Large intestine (tissue), 12 donors: ENCODE measurements around the gene RYK. TPM values are rescaled to one million over a fixed set of nuclear protein-coding genes. Genes with fewer than 3 reads are reported as not detected.
A peak's percentile ranks its signal among the peaks of the same experiment; 100 is the strongest.

Source experiments
- DNase-seq, 2 donors: peaks; one replicate each; pipeline versions ENCODE4 v3.0.0 to v3.0.0-alpha.2; 2013
- H3K27ac ChIP-seq: one replicate; pipeline ENCODE4 v1.5.1; 2013; ENCODE audit warnings: low read length
- H3K27me3 ChIP-seq: 2 replicates; pipeline ENCODE4 v1.6.1; 2013; ENCODE audit warnings: low read length; ENCODE audit not compliant: control insufficient read depth, insufficient read depth
- H3K36me3 ChIP-seq: 2 replicates; pipeline ENCODE4 v1.6.1; 2013; ENCODE audit warnings: low read length; ENCODE audit not compliant: control insufficient read depth, insufficient read depth
- H3K4me1 ChIP-seq: one replicate; pipeline ENCODE4 v1.6.1; 2013; ENCODE audit warnings: low read length; ENCODE audit not compliant: control insufficient read depth, insufficient read depth
- H3K4me3 ChIP-seq: one replicate; pipeline ENCODE4 v1.5.1; 2013; ENCODE audit warnings: low read length
- H3K9me3 ChIP-seq: one replicate; pipeline ENCODE4 v1.6.1; 2013; ENCODE audit warnings: mild to moderate bottlenecking, low read depth, low read length, moderate library complexity; ENCODE audit not compliant: control insufficient read depth
- WGBS: methylation state at CpG from one replicate; pipeline ENCODE4 v1.1.5; 2013; ENCODE audit warnings: low lambda C conversion rate; ENCODE audit not compliant: insufficient coverage; 5-methylcytosine and 5-hydroxymethylcytosine counted together
- long read RNA-seq, 11 donors: transcript quantifications; one replicate each; lab custom pipeline, GENCODE V29; 2026
- polyA plus RNA-seq: library from polyadenylated mRNA; unstranded; fragments of 120-200 nt; gene quantifications from one replicate; pipeline ENCODE4 v1.2.1, GENCODE V29; 2013

RYK gene
- 55.7 TPM for polyA plus RNA-seq
- long read RNA-seq, donor 1, partial matches to known transcripts: 0 of 3 reads
- long read RNA-seq, donor 1, other reads (novel, unspliced or antisense): 0 of 3 reads
- long read RNA-seq, donor 2, full-length matches to known transcripts: 7 of 7 reads
- long read RNA-seq, donor 2, partial matches to known transcripts: 0 of 7 reads
- long read RNA-seq, donor 2, other reads (novel, unspliced or antisense): 0 of 7 reads
- long read RNA-seq, donor 3: 0 reads
- long read RNA-seq, donor 4: 0 reads
- long read RNA-seq, donor 5, full-length matches to known transcripts: 3 of 3 reads
- long read RNA-seq, donor 5, partial matches to known transcripts: 0 of 3 reads
- long read RNA-seq, donor 5, other reads (novel, unspliced or antisense): 0 of 3 reads
- long read RNA-seq, donor 6, full-length matches to known transcripts: 7 of 7 reads
- long read RNA-seq, donor 6, partial matches to known transcripts: 0 of 7 reads
- long read RNA-seq, donor 6, other reads (novel, unspliced or antisense): 0 of 7 reads
- long read RNA-seq, donor 7, full-length matches to known transcripts: 3 of 3 reads
- long read RNA-seq, donor 7, partial matches to known transcripts: 0 of 3 reads
- long read RNA-seq, donor 7, other reads (novel, unspliced or antisense): 0 of 3 reads
- long read RNA-seq, donor 8, partial matches to known transcripts: 0 of 4 reads
- long read RNA-seq, donor 8, other reads (novel, unspliced or antisense): 0 of 4 reads
- long read RNA-seq, donor 9, partial matches to known transcripts: 6 of 13 reads
- long read RNA-seq, donor 9, other reads (novel, unspliced or antisense): 0 of 13 reads
- long read RNA-seq, donor 10, full-length matches to known transcripts: 10 of 10 reads
- long read RNA-seq, donor 10, partial matches to known transcripts: 0 of 10 reads
- long read RNA-seq, donor 10, other reads (novel, unspliced or antisense): 0 of 10 reads
- long read RNA-seq, donor 11, partial matches to known transcripts: 0 of 5 reads
- long read RNA-seq, donor 11, other reads (novel, unspliced or antisense): 0 of 5 reads

GRCh38 chr3:134250717-134251220 lies at the start of gene RYK:
RYK (minus strand) TSS chr3:134250859; CDS start chr3:134250654, 205 bp downstream.
- Histone ChIP-seq H3K27ac (peak within 1 kb of the TSS; percentile 87), H3K9me3 (peaks cover 2% of the 10 kb centered on the region), H3K4me3 (peak within 1 kb of the TSS; percentile 76), H3K27me3 (peaks cover 2% of the 10 kb centered on the region), H3K4me1 (peaks cover 2% of the 10 kb centered on the region), H3K36me3 (no peaks in the 10 kb centered on the region)
- WGBS: 0% methylated on average over 1 of the region's 59 CpGs
- DNase-seq: peak; percentile 72 to 91

GRCh38 chr3:134299888-134300206 lies 49.2 kb upstream of the RYK start:
- no peaks in the 10 kb centered on the region for H3K4me1 ChIP-seq
- no peaks in the 10 kb centered on the region for H3K9me3 ChIP-seq
- H3K36me3 ChIP-seq: no peaks in the 10 kb centered on the region
- no peak overlapping the region for H3K27ac ChIP-seq
- no CpG with 5 or more reads among the region's 1 CpG for WGBS
- DNase-seq: no peak
- H3K27me3 ChIP-seq: no peaks in the 10 kb centered on the region
- no peak overlapping the region for H3K4me3 ChIP-seq

GRCh38 chr3:134299185-134299887 lies 48.7 kb upstream of the RYK start:
- H3K4me1 ChIP-seq: no peaks in the 10 kb centered on the region
- no peaks in the 10 kb centered on the region for H3K27me3 ChIP-seq
- H3K4me3 ChIP-seq: no peak overlapping the region
- H3K27ac ChIP-seq: no peak overlapping the region
- 86% methylated on average over 1 of the region's 4 CpGs for WGBS
- no peaks in the 10 kb centered on the region for H3K9me3 ChIP-seq
- no peaks in the 10 kb centered on the region for H3K36me3 ChIP-seq
- peak in 1 of 2 donors; percentile 38 for DNase-seq

GRCh38 chr3:134298249-134298648 lies 47.6 kb upstream of the RYK start:
- Histone ChIP-seq H3K9me3 (no peaks in the 10 kb centered on the region), H3K27me3 (no peaks in the 10 kb centered on the region), H3K27ac (no peak overlapping the region), H3K4me3 (no peak overlapping the region), H3K4me1 (no peaks in the 10 kb centered on the region), H3K36me3 (no peaks in the 10 kb centered on the region)
- no CpG with 5 or more reads among the region's 2 CpGs for WGBS
- no peak for DNase-seq

- Histone ChIP-seq H3K27ac (no peak overlapping the region), H3K27me3 (no peaks in the 10 kb centered on the region)
- DNase-seq: no peak
These were observed 46.0 kb upstream of the RYK start for GRCh38 chr3:134296616-134297015.

GRCh38 chr3:134295930-134296329 lies 45.3 kb upstream of the RYK start:
- no peaks in the 10 kb centered on the region for H3K9me3 ChIP-seq
- no CpG with 5 or more reads among the region's 1 CpG for WGBS

More at GRCh38 chr3:134296616-134297015, 46.0 kb upstream of the RYK start:
- Histone ChIP-seq H3K9me3 (no peaks in the 10 kb centered on the region), H3K4me3 (no peak overlapping the region), H3K36me3 (no peaks in the 10 kb centered on the region), H3K4me1 (no peaks in the 10 kb centered on the region)

GRCh38 chr3:134294302-134295280 lies 43.9 kb upstream of the RYK start:
- DNase-seq: no peak
- Histone ChIP-seq H3K36me3 (no peaks in the 10 kb centered on the region), H3K27ac (no peak overlapping the region), H3K4me1 (no peaks in the 10 kb centered on the region), H3K27me3 (no peaks in the 10 kb centered on the region), H3K4me3 (no peak overlapping the region), H3K9me3 (no peaks in the 10 kb centered on the region)
- WGBS: 80% methylated on average over 1 of the region's 5 CpGs

More at GRCh38 chr3:134295930-134296329, 45.3 kb upstream of the RYK start:
- no peak overlapping the region for H3K27ac ChIP-seq
- H3K4me3 ChIP-seq: no peak overlapping the region
- no peaks in the 10 kb centered on the region for H3K4me1 ChIP-seq
- DNase-seq: no peak
- H3K27me3 ChIP-seq: no peaks in the 10 kb centered on the region
- no peaks in the 10 kb centered on the region for H3K36me3 ChIP-seq

- WGBS: 83% methylated on average over 1 of the region's 4 CpGs
- DNase-seq: no peak
- Histone ChIP-seq H3K36me3 (no peaks in the 10 kb centered on the region), H3K4me3 (no peak overlapping the region), H3K9me3 (no peaks in the 10 kb centered on the region), H3K27me3 (no peaks in the 10 kb centered on the region), H3K27ac (no peak overlapping the region), H3K4me1 (no peaks in the 10 kb centered on the region)
These were observed 40.9 kb upstream of the RYK start for GRCh38 chr3:134291319-134292254.

- no peak for DNase-seq
- no peaks in the 10 kb centered on the region for H3K27me3 ChIP-seq
- H3K27ac ChIP-seq: no peak overlapping the region
These were observed 36.9 kb upstream of the RYK start for GRCh38 chr3:134287512-134287911.

More at GRCh38 chr3:134287512-134287911, 36.9 kb upstream of the RYK start:
- Histone ChIP-seq H3K36me3 (no peaks in the 10 kb centered on the region), H3K4me1 (no peaks in the 10 kb centered on the region), H3K4me3 (no peak overlapping the region), H3K9me3 (no peaks in the 10 kb centered on the region)
